GM12875 (cell line): ENCODE measurements around the gene SNRPD1.
"Not testable (repeated sequence)": the region's sequence is repeated elsewhere in the genome, so short reads cannot be mapped to it uniquely, and the experiment has no call there.

Source experiments
- H3K4me3 ChIP-seq: one replicate; pipeline ENCODE4 v1.5.1; 2011; ENCODE audit warnings: low read depth, low read length, control low read depth
- CTCF ChIP-seq: IDR thresholded peaks from 2 replicates; pipeline ENCODE4 v1.5.1; 2011; ENCODE audit warnings: low read depth, mild to moderate bottlenecking, control low read depth, inconsistent platforms, low read length, moderate library complexity, borderline replicate concordance; ENCODE audit not compliant: insufficient read depth

SNRPD1 gene

DNA sequence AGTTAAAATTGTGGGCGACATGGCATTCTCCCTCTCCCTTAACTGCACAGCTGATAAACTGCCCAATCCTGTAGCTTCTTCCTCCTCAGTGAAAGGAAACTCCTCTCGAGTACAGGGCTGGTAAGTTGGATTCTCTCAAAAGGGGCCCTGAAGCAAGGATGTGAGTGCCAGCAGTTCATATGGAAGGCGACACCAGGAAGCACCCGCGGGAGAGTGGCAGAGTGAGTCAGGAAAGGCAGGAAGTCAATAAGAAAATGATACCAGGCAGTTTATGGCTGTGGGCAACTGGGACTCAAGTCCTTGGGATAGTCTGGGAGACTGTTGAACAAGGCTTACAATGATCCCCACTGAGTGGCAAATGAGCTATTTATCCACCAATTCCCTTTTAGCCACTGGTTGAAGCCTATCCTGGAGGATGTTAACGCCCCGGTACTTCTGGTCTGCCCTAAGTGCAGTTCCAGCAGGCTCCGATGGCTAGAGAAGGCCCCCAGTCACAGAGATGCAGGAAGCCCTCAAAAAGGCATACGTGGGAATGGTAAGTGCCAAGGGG lies 57.7 kb downstream of the SNRPD1 start:
- no peak for TF ChIP-seq CTCF
- H3K4me3 ChIP-seq: no peak overlapping the region

DNA sequence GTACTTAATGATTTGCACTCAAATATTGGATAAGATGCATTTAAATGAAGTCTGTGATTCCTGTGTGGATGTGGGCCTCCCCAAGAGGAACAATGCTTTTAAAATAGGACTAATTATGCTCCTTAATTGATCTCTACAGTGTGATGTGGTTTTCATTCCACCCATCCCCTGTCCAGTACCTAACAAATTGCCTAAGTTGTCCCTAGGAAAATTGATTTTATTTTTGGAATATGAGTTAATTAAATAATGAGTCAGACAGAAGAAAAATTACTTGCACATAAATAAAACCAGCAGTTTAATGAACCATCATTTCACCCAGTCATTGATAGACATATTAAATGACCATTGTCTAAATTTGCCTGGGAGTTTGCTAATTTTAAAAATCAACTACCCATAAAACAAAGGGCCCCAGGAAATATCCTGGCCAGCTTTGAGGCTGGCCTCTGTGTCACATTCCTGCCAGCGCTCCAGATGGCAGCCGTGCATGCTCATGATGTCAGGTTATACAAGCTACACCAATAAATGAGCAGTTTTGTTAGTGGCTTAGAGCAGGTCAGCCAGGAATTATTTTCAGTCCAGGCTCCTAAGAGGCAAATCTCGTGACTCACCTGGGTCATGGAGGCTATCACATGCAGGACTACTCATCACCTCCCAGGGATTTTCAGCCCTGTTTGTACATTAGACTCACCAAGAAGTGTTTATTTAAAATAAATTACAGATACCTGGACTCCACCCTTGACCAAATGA lies 60.6 kb downstream of the SNRPD1 start:
- H3K4me3 ChIP-seq: no peak overlapping the region
- no peak for TF ChIP-seq CTCF

DNA sequence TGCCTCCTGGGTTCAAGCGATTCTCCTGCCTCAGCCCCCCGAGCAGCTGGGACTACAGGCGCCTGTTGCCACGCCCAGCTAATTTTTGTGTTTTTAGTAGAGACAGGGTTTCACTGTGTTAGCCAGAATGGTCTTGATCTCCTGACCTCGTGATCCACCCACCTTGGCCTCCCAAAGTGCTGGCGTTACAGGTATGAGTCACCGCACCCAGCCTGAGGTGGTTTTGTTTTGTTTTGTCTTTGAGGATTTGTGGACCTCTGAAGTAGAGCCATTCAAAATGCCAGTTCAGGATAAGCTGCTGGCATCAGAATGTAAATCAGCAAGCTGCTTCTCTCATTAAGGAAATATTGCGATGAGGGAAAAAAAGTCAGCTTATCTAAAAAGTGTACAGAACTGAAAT lies 63.2 kb downstream of the SNRPD1 start:
- not testable (repeated sequence) for H3K4me3 ChIP-seq

DNA sequence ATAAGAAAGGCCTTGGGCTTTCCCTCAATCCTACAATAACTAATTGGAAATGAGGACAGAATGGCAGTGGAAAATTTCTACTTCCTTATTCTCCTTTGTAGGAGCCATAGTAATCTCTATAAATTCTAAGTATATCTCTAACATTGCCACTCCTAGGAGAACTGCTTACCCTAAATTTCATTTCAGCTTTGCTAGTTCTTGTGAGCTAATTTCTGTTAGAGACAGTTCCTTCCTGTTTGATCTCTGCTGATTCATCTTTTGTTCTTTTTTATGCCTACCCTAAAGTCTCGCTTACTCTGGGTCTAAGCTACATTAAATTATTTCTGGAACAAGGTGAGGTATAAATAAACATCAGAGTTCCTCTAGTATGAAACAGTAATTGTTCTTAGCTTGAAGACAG lies 66.7 kb downstream of the SNRPD1 start:
- TF ChIP-seq CTCF: no peak
- no peak overlapping the region for H3K4me3 ChIP-seq

GRCh38 chr18:21680161-21680560 lies 68.0 kb downstream of the SNRPD1 start:
- TF ChIP-seq CTCF: no peak
- no peak overlapping the region for H3K4me3 ChIP-seq

DNA sequence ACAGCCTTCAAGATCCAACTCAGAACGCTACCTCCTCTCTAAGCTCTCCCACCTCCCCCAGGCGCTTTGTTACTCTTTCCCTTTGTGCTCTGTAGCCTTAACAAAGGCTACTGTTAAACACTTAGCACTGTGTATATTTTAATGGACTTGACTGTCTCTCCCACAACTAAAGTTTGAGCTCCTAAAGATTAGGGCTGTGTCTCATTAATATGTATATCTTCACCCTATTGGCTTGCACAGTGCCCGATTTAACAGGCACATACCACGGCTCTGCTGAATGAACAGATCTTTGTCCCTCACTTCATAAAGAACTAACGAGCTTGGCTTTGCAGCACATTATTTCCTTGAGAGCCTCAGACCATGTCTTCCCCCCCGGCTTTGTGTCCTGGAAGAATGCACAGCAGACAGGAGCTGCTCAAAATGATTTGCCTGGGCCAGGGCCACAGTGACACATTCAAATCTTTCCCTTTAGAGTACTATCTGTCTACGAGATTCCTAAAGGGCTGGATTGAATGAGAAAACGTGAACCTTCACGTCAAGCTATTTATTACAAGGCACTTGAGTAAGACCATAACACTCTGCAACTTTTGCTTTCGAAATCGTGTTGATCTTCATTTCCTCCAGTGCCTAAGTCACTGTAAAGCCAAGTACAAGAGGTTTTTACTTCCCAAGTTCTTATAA lies 70.4 kb downstream of the SNRPD1 start:
- H3K4me3 ChIP-seq: no peak overlapping the region

More for the DNA sequence above, 70.4 kb downstream of the SNRPD1 start:
- TF ChIP-seq CTCF: no peak
